Kidney epithelial cell (primary cell): ENCODE measurements around the gene ADAD2. TPM values are rescaled to one million over a fixed set of nuclear protein-coding genes. Genes with fewer than 3 reads are reported as not detected.

Experiments
- DNase-seq: peaks from one replicate; pipeline ENCODE4 v3.0.0-alpha.2; 2010; ENCODE audit warnings: low read depth
- H3K27me3 ChIP-seq: 2 replicates; pipeline ENCODE4 v1.6.0; 2011; ENCODE audit warnings: low read length; ENCODE audit not compliant: control insufficient read depth, insufficient read depth
- H3K36me3 ChIP-seq: 2 replicates; pipeline ENCODE4 v1.5.1; 2011; ENCODE audit warnings: low read length; ENCODE audit not compliant: control insufficient read depth, insufficient read depth
- H3K4me3 ChIP-seq: 2 replicates; pipeline ENCODE4 v1.5.1; 2011; ENCODE audit warnings: low read depth, mild to moderate bottlenecking, control low read depth, low read length
- total RNA-seq: library from RNA; depleted of rRNA; stranded (reverse); fragments of >200 nt; gene quantifications from 2 replicates; pipeline ENCODE4 v1.2.3, GENCODE V29; 2015
- TF ChIP-seq, protein P1 (sequence below): IDR thresholded peaks from 2 replicates; pipeline ENCODE4 v1.5.1; 2011; ENCODE audit warnings: mild to moderate bottlenecking, moderate library complexity, low read length, control low read depth, inconsistent platforms; ENCODE audit not compliant: insufficient read depth, poor library complexity, severe bottlenecking

The ADAD2 gene
- total RNA-seq, 1 donor from 2014 or later = not detected

DNA sequence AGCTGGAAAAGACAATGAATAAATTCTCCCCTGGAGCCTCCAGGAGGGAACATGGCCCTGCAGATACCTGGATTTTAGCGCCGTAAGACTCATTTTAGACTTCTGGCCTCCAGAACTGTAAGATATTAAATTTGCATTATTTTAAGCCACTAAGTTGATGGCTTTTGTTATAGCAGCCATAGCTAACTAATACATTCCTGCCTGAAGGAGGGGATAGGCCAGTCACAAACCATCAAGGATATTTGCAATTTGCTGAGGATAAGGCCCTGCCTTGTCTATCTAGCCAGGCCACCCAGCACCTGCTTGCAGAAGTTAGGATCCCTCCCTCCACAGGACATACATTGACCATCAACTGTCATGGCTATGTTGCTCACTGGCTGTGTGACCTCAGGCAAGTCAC lies 53.8 kb downstream of the ADAD2 start:
- DNase-seq = no peak
- Histone ChIP-seq H3K36me3 (no peaks in the 10 kb centered on the region), H3K27me3 (peaks cover 16% of the 10 kb centered on the region), H3K4me3 (no peak overlapping the region)
- TF ChIP-seq, protein P1, sequence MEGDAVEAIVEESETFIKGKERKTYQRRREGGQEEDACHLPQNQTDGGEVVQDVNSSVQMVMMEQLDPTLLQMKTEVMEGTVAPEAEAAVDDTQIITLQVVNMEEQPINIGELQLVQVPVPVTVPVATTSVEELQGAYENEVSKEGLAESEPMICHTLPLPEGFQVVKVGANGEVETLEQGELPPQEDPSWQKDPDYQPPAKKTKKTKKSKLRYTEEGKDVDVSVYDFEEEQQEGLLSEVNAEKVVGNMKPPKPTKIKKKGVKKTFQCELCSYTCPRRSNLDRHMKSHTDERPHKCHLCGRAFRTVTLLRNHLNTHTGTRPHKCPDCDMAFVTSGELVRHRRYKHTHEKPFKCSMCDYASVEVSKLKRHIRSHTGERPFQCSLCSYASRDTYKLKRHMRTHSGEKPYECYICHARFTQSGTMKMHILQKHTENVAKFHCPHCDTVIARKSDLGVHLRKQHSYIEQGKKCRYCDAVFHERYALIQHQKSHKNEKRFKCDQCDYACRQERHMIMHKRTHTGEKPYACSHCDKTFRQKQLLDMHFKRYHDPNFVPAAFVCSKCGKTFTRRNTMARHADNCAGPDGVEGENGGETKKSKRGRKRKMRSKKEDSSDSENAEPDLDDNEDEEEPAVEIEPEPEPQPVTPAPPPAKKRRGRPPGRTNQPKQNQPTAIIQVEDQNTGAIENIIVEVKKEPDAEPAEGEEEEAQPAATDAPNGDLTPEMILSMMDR = no peak

DNA sequence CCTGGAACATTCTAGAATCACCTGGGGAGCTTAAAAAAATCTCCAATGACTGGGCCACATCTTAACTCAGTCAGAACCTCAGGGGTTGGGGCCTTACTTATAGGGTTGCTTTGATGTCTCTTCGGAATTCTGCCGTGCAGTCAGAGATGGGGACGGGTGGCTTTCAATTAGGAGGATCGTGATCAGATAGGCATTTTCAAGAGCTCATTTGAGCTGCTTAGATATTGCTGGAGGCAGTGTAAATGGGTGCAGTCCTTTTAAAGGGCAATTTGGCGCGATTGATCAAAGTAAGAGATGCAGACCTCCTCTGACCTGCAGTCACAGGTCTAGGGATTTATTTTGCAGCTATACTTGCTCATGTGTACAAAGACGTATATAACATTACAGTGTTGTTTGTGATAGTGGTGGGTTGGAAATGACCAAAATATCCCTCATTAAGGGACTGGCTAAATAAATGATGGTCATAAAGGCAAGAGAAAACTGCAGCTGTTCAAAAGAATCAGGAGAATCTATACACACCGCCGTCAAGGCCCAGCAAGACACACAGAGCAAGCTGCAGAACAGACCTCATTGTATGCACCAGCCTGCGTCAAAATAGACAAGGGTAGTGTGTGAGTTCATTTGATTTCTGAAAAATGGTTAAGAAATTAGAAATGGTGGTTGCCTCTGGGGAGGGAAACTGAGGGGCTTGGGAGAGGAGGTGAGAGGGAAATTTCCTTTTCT lies 55.2 kb downstream of the ADAD2 start:
- no peaks in the 10 kb centered on the region for H3K36me3 ChIP-seq
- no peak for DNase-seq
- peaks cover 12% of the 10 kb centered on the region for H3K27me3 ChIP-seq
- TF ChIP-seq, protein P1 = no peak
- H3K4me3 ChIP-seq = no peak overlapping the region

DNA sequence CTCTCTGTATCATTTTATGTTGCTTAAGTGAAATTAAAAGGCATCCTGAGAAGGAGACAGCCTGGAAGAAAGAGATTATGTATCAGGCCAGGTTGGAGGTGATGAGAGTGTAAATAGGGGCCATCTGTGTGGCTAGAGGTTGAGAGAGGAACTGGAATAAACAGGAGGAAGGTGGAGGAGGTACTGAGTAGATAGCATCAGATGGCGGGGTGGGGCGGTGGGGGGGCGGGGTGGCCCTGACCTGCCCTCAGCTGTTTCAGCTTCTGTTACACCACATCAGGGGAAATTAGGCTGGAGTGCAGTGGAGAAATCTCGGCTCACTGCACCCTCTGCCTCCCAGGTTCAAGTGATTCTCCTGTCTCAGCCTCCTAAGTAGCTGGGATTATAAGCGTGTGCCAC lies 55.7 kb downstream of the ADAD2 start:
- TF ChIP-seq, protein P1 = no peak
- peaks cover 7% of the 10 kb centered on the region for H3K27me3 ChIP-seq
- no peak overlapping the region for H3K4me3 ChIP-seq
- no peak for DNase-seq
- H3K36me3 ChIP-seq = no peaks in the 10 kb centered on the region

Other genes starting within 250 kb of the ADAD2 start
- gene OSGIN1, start 237.9 kb upstream of the ADAD2 start, total RNA-seq = 4.4 and 8.0 TPM in 2 replicates
- gene NECAB2, start 222.9 kb upstream of the ADAD2 start, total RNA-seq = not detected in 2 replicates
- not detected in 2 replicates for gene SLC38A8, start 148.4 kb upstream of the ADAD2 start, total RNA-seq
- gene MBTPS1, start 74.2 kb upstream of the ADAD2 start, total RNA-seq = 70.9 and 86.5 TPM in 2 replicates
- 35.8 and 37.9 TPM in 2 replicates for gene HSDL1, start 46.0 kb upstream of the ADAD2 start, total RNA-seq
- gene DNAAF1, start 45.8 kb upstream of the ADAD2 start, total RNA-seq = not detected in 2 replicates
- 23.9 and 34.6 TPM in 2 replicates for gene TAF1C, start 4.1 kb upstream of the ADAD2 start, total RNA-seq
- gene KCNG4, start 48.9 kb downstream of the ADAD2 start, total RNA-seq = not detected in 2 replicates
- gene WFDC1, start 103.7 kb downstream of the ADAD2 start, total RNA-seq = 0.29 TPM in 1 of 2 replicates, not detected in the other
- 17.1 and 17.9 TPM in 2 replicates for gene ATP2C2, start 177.4 kb downstream of the ADAD2 start, total RNA-seq